HuH-7 (cell line): Measurements from ENCODE around the gene EDDM13.
"Not testable (repeated sequence)": the region's sequence is repeated elsewhere in the genome, so short reads cannot be mapped to it uniquely, and the experiment has no call there.

Experiments used
- DNase-seq: peaks from one replicate; pipeline ENCODE4 v3.0.0; 2011; ENCODE audit warnings: low spot score

EDDM13 gene

DNA sequence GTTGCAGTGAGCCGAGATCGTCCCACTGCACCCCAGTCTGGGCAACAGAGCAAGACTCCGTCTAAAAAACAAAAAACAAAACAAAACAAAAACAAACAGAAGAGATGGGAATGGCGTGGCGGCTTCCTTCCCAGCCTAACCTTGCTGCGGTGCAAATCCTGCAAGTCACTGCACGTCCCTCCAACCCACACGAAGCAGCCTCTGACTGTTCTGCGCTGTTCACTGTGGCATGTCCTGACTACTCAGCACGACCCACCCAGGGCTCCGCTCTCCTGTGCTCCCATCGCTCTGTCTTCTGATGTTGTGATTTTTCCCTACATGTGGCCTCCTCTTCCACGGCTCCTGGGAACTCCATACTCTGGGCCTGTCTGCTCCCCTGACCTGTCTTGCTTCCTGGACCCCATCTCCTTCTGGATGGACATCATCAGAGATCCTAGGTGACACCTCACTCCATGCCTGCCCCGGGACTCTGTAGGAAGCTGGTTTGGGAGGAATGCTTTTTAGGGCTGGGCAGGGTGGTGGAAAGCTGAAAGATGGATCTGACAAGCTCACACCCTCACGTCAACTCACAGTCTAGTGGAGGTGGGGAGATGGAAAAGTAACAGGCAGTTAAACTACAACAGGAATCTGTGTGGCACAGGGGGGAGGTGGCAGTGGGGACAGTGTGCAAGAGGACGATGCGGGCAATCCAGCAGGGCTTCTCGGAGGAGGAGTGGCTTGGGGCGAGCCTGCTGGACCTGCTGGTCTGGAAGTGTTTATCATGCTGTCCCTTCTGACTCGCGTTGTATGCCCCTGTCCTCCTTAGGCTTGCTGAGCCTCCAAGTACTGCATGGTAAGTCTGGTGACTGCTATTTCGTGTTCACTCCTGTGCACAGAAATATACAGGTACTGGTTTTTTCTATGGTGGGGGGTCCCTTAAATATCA, 23.2 kb downstream of the EDDM13 start:
- DNase-seq, result no peak

DNA sequence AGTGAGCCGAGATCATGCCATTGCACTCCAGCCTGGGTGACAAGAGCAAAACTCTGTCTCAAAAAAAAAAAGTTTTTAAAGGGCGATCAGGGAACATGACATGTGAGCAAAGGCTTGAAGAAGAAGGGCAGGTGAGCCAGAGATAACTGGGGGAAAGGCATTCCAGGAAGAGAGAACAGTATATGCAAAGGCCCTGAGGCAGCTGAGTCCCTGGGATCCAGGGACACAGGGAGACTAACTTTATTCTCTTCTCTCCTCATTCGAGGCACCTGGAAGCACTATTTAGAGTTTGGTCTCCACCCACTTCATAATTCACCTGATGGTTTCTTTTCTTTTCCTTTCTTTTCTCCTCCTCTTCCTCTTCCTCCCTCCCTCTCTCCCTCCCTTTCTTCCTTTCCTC, 24.5 kb downstream of the EDDM13 start:
- no peak for DNase-seq

DNA sequence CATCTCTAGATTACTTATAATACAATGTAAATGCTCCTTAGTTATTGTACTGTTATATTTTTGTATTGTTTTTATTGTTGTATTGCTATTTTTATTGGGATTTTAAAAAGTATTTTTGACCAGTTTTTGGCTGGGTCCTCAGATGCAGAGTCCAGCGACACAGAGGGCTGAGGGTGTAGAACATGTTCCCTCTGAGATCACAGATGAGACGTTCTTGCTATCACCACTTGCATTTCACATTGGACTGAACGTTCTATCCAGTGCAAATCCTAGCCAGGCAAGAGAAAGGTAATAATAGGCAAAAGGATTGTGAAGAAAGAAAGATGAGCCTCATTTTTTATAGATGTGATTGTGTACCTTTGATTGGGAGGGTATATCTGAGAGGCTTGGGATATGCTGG, 27.1 kb downstream of the EDDM13 start:
- no peak for DNase-seq

DNA sequence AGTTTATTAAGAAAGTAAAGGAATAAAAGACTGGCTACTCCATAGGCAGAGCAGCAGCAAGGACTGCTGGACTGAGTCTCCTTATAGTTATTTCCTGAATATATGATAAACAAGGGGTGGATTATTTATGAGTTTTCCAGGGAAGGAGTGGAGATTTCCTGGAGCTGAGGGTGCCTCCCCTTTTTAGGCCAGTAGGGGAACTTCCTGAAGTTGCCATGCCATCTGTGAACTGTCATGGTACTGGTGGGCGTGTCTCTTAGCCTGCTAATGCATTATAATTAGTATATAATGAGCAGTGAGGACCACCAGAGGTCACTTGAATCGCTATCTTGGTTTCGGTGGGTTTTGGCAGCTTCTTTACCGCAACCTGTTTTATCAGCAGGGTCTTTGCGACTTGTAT, 28.6 kb downstream of the EDDM13 start:
- no peak for DNase-seq

DNA sequence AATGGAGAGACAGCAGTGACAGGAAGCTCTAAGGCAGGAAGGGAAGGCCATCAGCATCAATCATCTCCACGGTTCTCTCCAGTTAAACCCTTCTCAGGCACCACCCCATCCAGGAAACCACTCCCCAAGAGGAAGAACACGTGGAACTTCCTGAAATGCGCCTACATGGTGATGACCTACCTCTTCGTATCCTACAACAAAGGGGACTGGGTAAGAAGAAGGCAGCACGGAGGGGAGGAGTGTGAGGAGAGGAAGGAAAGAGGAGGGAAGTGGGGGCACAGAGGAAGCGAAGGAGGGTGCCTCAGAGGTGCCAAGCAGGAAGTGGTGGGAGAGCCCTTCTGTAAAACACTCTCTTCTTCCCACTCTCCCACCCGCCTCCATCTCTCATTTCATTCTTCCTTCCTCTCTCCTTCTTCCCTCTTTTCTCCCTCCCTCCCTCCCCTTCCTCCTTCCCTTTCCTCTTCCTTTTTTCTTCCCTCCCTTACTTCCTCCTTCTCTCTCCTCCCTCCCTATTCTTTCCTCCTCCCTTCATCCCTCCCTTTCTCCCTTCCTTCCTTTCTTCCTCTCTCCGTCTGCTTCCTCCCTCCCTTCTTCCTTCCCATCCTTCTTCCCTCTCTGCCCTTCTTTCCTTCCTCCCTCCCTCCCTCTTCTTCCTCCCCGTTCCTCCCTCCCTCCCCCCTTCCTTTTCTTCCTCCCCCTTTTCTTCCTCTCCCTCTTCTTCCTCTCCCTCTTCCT, 29.5 kb downstream of the EDDM13 start:
- no peak for DNase-seq

DNA sequence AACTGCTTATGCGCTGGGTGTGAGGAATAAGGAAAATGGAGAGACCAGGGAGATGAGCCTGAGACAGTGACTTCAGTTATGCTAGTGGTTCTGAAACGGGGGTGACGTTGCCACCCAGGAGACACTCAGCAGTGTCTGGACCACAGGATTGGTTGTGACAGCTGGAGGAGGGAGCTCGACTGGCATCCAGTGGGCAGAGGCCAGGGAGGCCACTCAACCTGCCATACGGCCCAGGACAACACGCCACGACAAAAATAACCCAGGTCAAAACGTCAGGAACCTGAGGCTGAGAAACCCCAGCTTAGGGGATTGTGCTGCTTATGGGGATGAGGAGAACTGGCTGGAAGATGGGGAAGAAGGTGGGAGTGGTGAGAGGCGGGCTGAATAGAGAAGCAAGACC, 31.7 kb downstream of the EDDM13 start:
- DNase-seq, result no peak

DNA sequence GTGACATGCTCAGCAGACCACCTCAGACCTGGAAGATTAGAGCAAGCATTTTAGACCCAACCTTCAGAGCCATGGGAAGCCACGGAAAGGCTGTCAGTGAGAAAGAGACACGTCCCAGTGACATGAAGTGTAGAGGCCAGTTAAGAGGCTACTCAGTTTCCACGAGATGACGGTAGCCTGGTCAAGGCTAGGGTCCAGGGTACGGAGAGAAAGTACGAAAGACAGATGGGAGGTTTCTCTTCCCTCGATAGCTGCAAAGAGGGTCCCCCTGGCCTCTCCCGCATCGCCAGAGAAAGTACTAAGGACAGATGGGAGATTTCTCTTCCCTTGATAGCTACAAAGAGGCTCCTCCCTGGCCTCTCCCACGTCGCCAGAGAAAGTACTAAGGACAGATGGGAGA, 33.5 kb downstream of the EDDM13 start:
- no peak for DNase-seq

DNA sequence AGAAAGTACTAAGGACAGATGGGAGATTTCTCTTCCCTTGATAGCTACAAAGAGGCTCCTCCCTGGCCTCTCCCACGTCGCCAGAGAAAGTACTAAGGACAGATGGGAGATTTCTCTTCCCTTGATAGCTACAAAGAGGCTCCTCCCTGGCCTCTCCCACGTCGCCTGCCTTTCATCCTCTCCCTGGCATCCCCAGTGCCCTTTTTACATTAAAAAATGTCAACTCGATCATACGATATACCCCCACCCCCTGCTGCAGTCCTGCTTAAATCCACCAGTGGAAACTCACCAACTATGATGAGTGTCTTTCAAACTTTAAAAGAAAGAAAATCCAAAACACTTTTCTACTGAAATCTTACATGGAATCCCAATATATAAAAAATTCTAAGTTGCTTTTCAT, 34.5 kb downstream of the EDDM13 start:
- DNase-seq, result not testable (repeated sequence)

DNA sequence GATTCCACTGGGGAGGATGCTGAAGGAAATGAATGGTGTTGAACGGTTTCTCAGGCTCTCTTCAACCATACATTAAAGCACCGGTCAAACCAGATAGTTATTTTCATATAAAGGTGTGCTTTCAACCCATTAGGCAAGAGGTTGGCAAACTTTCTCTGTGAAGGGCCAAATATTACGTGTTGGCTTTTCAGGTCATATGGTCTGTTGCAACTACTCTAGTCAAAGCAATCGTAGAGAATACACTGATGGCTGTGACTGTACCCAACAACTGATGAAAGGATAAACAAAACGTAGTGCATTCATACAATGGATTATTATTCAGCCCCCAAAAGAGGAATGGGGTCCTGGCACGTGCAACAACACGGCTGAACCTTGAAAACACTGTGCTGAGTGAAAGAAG, 36.2 kb downstream of the EDDM13 start:
- no peak for DNase-seq

DNA sequence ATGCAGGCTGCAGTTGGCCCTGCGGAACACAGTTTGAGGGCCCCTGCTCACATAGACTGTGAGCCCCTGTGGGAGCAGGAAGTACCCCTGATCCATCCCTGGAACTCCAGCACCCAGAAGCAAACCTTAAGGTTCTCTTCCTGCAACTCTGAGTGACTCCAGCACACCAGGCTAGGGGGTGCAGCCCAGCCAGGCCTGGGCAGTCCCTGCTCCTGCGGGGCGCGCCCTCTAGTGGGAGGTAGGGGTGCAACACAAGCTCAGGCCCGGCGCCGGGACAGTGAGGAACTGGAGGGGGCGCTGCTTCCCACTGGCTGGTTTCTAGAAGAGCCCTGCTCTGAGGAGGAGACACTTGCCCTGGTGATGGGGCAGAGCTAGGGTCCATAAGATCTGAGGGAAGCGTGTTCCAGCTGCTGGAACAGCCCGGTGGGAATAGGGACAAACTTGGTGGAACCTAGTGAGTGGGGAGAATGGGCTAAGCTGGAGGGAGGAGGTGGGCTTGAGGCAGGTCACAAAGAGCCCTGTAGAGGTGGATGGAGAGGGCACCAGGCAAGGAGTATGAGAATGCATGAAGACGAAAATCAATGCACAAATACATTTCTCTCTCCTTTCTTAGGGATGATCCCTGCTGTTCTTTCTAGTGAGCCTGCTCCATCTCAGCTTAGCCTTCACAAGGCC, 37.1 kb downstream of the EDDM13 start:
- DNase-seq, result peak; percentile 79

DNA sequence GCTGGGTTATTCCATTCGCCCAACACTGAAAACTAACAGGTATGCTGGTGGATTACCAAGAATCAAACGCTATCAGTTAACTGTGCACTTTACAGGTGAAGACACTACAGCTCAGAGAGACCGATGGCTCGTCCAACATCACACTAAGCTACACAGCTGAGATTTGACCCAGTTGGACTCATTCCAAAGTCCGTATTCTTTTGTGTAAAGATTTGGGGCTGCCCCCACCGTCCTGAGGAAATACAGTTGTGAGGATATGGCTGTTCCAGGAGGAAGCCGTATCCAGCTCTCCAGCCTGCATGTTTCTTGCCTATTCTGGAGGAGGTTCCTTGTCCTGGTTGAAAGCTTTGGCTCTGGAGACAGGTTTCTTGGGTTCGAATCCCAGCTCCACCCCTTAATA, 37.9 kb downstream of the EDDM13 start:
- DNase-seq, result no peak

DNA sequence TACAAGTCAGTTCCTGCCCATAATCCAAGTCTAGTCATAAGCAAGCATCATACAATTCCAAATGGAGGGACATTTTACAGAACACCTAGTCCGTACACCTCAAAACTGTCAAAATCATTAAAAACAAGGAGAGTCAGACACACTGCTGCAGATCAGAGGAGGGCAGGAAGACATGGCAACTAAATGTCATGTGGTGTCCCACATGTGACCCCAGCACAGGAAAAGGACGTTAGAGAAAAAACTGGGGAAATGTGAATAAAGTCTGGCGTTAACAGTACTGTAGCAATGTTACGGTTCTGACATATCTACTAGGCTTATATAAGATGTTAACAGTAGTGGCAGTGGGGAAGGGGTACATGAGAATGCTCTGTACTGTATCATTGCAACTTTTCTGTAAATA, 39.8 kb downstream of the EDDM13 start:
- no peak for DNase-seq

DNA sequence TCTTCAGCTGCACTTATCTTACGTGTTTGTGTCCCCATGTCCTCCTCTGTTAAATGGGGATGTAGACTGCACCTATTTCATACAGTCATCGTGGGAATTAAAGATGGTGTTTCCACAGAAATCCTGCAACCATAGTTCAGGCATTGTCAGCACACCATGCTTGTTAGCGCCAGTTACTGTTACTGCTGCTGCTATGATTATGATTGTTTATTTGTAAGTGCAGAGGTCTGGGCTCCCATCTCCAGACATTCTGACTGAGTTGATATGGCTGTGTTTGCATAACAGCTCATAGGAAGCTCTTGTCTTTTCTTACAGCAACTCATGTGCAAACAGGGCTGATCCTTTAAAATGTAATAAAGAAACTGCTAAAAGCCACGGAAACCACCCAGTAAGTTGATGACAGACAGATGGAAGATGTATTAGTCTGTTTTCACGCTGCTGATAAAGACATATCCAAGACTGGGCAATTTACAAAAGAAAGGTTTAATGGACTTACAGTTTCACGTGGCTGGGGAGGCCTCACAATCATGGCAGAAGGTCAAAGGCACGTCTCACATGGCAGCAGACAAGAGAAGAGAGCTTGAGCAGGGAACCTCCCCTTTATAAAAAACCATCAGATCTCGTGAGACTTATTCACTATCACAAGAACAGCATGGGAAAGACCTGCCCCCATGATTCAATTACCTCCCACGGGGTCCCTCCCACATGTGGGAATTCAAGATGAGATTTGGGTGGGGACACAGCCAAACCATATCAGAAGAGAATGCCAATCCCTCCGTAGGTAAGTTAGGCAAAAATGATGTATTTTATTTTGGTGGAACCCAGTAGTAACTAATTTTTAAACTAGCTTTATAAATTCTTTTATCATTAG, 40.5 kb downstream of the EDDM13 start:
- DNase-seq, result no peak

DNA sequence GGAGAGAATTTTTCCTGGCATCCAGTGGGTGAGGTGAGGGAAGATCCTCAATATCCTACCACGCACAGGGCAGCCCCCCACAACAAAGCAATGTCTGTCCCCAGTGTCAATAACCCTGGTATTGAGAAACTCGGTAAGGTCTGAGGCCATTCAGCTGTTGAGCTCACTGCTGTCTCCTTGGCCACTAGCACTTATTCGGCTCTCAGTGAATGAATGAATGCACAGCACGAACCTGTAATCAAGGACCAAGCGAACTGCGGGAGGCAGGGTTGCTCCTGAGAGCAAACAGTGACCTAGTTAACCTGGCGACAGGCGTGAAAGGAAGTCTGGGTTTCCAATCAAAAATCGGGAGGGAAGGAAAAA, 41.5 kb downstream of the EDDM13 start:
- peak; percentile 30 for DNase-seq

DNA sequence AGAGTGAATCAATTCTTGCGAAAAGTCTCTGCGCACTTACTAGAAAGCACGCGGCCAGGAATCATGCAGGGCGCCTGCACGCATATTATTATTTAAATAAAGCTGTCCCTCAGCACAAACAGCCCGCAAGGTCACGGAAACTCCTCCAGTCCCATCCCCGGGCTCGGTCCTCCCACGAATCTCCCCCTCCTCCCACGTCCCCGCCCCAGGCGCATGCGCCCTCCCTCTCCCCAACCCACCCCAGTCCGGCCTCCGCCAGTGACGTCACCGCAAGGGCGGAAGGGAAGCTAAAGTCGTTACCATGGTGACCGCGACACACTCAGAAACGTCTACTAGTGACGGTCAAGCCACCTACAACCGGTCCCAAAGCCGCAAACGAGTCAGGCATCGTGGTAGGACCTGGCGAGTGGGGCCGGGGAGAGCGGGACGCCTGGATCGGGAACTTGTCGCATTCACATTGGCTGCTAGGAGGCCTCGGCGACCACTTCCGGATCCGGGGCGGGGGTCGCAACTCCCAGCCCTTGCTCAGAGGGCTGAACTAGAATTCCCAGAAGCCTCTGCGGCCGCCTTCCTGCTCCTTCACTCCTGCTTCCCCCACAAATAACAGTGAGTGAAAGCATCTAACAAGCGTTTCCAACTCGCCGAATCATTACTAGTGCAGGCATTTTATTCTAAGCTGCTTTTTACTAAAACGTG, 42.0 kb downstream of the EDDM13 start, which contains the start of gene ZSCAN5A:
Gene ZSCAN5A, minus strand, starts transcription at position 459 of the 696 bp plus-strand sequence. CDS start 89,793 bp downstream, outside the sequence.
- DNase-seq, result peak; percentile 98

DNA sequence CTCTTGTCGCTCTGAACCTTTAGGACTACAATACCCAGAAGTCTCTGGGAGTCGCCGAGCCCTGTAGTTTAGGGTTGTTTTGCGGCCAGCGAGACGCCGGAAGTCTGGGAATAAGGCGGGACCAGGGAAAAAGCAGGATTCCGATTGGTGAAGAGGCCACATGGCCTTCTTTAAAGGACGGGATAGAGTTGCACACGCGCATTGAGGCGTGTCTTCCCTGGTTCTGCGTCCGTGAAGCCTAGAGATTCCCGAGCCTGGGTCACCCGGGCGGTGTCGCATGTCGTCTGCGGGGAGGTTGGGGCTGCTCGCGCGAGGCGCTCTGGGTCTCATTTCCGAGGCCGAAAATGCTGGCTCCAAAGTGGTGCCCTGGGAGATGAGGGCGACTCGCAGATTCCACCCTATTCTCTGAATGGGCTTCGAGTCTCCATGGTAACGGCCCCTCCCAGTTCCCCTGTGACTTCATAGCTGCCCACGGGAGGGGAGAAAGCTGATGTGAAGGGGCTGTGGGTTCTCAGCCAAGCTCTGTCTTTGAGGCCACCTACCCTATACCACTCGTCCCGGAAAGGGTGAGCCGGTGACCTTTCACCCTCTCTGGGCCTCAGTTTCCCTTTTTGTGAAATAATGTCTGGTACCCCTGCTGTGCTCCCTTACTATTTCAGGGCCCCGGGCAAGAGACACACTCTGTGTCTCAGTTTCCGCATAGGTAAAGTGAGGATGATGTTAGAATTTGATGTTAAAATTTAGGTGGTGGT, 42.7 kb downstream of the EDDM13 start:
- DNase-seq, result peak; percentile 95

DNA sequence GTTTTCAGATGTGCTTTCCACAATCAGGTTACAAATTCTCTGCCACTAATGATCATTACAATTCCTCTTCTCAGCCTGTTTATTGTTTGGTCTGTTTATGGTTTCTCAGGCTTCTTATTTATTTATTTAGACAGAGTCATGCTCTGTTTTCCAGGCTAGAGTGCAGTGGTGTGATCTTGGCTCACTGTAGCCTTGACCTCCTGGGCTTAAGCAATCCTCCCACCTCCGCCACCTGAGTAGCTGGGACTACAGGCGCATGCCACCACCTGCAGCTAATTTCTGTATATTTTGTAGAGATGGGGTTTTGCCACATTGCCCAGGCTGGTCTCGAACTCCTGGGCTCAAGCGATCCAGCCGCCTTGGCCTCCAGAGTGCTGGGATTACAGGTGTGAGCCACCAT, 44.2 kb downstream of the EDDM13 start:
- no peak for DNase-seq

DNA sequence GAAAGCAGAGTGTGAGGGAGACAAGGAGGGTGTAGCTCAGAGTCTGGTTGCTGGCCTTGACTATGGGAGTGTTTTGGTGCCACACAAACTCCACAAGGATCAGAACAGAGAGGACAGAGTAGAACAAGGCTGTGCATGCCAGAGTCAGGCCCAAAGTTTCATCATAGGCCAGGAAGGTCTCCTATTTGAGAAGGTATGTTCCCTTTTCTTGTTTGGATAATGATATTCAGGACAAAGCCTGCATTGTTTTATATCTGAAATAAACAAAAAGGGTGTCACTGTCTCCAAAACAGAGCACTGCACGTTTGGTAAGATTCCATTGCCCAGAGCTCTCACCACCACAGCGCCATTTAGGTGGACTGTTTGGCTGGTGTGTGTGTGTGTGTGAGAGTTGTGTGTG, 45.2 kb downstream of the EDDM13 start:
- no peak for DNase-seq

DNA sequence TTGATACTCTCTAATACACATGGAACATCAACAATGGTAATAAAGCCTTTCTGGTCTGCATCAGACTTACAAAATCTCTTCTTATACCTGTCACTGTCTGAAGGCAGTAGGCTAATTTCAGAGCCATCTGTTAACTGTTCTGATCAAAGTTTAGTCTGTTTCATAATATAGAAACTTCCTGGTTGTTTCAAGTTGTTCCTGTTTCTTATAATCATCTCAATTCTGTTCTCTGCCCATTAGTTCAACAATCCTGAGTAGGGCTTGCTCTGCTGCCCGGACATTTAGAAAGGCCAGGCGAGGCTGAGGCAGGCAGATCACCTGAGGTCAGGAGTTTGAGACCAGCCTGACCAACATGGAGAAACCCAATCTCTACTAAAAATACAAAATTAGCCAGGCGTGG, 47.4 kb downstream of the EDDM13 start:
- no peak for DNase-seq

DNA sequence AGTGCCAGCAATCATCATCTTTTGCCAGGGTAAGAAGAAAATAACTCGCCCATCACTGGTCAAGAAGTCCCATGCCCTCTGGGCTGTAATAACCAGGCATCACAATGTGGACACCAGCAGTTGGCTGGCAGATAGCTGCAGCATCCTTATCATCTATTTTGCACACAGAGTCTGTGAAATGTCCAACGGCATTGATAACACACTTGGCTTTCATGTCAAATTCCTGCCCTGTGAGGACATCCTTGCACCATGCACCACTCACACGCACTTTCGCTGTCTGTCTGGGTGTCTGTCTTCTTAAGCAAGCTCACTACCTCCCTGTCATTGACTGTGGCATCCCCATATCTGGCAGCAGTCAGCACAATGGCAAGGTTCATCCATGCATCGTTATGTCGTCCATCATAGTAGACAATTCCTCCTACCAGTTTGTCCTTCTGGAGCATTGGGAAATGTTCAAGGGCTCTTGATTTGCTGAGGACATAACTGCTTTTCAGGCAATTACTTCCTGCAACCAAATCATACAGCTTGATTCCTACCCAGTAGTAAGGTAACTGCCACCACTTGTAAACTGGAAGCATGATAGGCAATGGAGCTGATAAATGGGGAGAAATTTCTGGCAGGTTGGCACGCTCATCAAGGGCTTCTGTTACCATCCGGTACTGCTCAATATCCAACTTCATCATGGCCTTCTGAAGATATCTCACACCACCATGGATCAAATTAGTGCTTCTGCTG, 48.9 kb downstream of the EDDM13 start:
- DNase-seq, result no peak
